Transverse colon (tissue), 3 donors: ENCODE results near the gene AGFG1.

ENCODE experiments used
- EP300 ChIP-seq: sonication (generic); formaldehyde crosslinking; IDR thresholded peaks from one replicate; pipeline ENCODE4 v1.6.1; 2017; ENCODE audit warnings: antibody characterized with exemption, low read depth
- TF ChIP-seq, protein P1 (sequence below), 5 experiments: fragments of 200-600 bp in 3 of 5; fragments of 450-650 bp in 2 of 5; sonication (generic) in 3 of 5; IDR thresholded peaks; 1 replicate in 2 of 5; 2 replicates in 3 of 5; pipeline ENCODE4 v1.5.1; 2016 to 2017; ENCODE audit warnings: antibody characterized with exemption in 5 of 5, inconsistent platforms in 3 of 5, mild to moderate bottlenecking in 2 of 5, moderate library complexity in 1 of 5

DNA sequence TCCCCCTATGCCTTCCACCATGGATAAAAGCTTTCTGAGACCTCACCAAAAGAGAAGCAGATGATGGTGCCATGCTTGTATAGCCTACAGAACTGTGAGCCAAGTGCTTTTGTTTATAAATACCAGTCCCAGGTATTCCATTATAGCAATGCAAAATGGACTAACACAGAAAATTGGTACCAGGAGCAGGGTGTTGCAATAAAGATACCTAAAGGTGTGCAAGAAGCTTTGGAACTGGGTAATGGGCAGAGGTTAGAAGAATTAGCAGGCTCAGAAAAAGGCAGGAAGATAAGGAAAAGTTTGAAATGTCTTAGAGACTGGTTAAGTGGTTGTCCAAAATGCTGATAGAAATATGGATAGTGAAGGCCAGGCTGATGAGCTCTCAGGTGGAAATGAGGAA is 110.4 kb downstream of the AGFG1 start:
- TF ChIP-seq, protein P1, sequence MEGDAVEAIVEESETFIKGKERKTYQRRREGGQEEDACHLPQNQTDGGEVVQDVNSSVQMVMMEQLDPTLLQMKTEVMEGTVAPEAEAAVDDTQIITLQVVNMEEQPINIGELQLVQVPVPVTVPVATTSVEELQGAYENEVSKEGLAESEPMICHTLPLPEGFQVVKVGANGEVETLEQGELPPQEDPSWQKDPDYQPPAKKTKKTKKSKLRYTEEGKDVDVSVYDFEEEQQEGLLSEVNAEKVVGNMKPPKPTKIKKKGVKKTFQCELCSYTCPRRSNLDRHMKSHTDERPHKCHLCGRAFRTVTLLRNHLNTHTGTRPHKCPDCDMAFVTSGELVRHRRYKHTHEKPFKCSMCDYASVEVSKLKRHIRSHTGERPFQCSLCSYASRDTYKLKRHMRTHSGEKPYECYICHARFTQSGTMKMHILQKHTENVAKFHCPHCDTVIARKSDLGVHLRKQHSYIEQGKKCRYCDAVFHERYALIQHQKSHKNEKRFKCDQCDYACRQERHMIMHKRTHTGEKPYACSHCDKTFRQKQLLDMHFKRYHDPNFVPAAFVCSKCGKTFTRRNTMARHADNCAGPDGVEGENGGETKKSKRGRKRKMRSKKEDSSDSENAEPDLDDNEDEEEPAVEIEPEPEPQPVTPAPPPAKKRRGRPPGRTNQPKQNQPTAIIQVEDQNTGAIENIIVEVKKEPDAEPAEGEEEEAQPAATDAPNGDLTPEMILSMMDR (IDR thresholded peaks at IDR 0.05), result no peak
- no peak for TF ChIP-seq EP300
